Stimulated activated CD4-positive, alpha-beta T cell treated with anti-CD3 and anti-CD28 coated beads, Interleukin-4, amount 100 ng/mL, for 24 hours (primary cell): ENCODE results near the gene VWA7.

ENCODE experiments used
- DNase-seq: peaks from one replicate; pipeline ENCODE4 v3.0.0-alpha.2; 2020

Gene VWA7

GRCh38 chr6:31776485-31776988 lies 591 bp downstream of the VWA7 start:
- no peak for DNase-seq

DNA sequence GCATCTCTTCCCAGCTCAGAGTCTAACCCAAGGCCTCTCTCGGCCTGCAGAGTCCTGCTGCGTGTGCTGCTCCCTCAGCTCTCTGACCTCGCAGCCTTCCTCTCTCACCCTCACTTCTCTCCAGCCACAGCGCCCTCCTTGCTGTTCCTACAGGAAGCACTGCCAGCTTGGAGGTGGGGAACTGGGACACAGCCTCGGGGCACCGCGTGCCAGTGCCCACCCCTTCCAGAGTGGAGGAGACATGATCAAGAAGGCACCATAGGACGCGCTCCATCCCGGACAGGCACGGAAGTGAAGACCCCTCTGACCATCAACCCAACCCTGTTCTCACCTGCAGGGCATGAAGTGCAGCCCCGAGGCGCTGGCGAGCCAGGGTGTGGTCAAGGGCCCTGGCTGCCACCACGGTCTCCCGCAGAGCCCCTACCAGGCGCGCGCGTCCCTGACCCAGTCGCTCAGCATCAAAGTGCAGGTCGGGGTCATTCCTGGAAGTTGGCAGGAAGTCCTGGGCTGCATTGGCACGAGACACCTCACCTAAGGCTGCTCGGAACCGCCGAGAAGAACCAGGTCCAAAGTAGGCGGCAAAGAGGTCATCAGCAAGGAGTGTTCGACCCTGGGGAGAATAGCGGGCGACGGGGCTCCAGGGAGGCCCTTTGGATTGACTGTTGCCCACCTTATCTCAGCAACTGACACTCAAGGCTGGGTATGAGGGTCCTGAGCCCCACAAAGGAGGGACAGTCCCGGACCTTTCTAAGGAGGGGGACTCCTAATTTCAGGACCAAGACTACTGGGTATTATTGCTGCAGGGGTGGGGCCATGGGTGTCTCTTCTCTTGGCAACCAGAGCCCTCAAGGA lies 1.3 kb downstream of the VWA7 start:
- DNase-seq: no peak

DNA sequence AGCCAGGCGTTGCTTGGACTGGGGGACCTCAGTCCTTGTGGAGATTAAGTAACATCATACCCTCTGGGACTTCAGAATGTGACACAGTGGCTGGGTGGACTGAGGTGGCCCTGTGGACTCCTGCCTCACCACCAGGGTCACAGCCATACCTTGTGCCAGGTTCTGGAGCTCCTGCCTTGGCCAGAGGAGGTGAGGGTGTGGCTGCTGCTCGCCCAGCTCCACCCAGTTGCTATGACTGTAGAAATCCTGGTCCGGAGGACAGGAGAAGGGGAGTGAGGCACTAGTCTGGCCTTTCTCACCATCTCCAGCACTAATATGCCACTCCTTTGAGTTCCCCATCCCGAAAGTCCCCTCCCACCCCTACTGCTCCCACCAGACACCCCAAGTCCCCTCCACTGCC lies 1.9 kb downstream of the VWA7 start:
- DNase-seq: no peak

- peak; percentile 39 for DNase-seq
These were observed 5.2 kb downstream of the VWA7 start for GRCh38 chr6:31771992-31772358.

GRCh38 chr6:31770860-31771259 lies 6.3 kb downstream of the VWA7 start:
- DNase-seq: no peak

DNA sequence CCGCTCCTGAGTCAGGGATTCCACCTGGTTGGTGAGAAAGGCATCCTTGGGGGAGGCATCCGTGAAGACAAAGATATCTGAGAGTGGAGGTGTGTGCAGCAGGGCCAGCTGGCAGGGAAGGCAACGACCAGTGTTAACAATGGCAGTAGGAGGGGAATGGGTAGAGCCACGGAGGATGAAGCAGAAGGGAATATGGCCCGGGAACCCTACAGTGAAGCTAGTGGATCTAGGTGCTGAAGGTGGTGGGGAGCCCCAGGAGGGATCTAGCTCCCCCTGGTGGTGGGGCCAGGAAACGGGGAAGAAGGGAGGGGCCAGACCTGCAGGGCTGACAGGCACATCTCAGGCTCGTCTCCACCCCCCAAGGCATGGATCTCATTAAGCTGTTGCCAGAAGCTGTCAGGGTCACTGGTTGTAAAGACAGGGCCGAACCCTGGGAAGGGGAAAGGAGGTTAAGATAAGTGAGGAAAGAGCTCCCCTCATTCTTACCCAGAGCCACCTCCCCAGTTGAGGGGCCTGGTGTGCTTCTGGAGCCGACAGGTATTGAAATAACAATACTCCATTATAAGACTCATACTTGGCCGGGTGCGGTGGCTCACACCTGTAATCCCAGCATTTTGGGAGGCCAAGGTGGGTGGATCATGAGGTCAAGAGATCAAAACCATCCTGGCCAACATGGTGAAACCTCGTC lies 7.3 kb downstream of the VWA7 start:
- peak; percentile 84 for DNase-seq

DNA sequence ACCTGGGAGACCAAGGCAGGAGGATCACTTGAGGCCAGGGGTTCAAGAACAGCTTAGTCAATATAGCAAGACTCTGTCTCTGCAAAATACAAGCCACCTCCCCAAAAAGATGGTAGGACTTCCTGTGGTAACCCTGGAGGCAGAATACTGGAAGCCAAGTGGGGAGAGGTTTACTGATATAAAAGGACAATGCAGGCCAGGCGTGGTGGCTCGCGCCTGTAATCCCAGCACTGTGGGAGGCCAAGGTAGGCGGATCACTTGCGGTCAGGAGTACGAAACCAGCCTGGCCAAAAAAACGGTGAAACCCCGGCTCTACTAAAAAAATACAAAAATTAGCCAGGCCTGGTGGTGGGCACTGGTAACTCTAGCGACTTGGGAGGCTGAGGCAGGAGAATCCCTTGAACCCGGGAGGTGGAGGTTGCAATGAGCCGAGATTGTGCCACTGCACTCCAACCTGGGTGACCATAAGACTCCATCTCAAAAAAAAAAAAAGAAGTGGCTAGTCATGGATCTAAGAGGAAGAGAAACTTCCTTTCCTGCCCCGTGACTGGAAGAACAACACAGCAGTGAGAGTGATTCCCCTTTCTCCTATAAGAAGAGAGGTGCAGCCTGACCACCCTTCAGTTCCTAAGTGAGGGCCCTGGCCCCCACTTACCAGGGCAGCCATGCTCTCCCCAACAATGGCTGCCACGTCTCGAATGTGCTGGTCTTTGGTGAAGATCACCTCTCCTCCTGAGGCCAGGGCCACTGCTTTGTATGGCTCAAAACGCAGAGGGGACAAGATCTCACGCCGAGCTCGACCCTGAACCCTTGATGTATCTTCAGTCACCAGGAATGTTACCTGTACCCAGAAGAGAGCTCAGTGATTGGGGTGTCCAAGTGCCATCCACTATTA lies 8.5 kb downstream of the VWA7 start:
- DNase-seq: no peak

DNA sequence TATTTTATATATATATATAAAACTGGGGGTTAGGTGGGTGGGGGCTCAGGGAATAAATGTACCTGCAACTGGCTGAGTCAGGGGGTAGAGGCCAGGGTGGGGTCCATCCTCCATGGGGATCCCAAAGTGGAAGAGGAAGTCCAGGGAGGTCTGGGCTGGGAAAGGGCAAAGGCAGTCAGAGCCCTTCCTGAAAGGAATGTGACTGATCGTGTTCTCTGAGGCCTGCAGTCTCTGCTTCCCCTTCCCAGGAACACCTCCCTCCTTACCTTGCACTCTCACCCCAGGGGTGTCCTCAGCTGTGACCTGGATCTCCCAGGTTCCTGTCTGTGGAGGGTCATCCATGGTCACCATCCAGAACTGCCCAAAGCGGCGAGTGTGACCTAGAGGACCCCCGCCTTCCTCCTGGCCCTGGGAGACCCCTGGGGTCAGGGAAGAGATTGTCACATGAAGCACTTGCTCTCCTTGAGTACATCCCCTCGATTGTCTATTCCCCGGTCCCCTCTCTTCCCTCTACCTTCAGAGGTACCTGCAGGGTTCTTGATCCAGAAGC lies 10.0 kb downstream of the VWA7 start:
- DNase-seq: no peak

- DNase-seq: no peak
These were observed 11.0 kb downstream of the VWA7 start for GRCh38 chr6:31765910-31766794.

DNA sequence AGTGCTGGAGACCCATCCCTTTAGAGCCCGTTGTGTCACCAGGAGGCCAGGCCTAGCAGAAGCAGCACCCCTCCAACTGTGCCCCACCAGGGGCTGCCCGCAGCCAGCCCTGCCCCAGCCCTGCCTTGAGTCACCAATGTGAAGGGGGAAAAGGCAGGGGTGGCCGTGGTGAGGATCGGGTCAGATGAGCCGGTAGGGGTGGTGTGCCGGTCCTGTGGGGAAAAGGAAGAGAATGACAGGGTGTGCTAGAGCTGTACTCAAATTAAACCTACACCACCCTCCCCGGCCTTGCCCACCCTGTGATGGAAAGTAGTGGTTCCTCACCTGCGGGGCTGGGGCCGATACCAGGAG lies 11.6 kb downstream of the VWA7 start:
- no peak for DNase-seq

DNA sequence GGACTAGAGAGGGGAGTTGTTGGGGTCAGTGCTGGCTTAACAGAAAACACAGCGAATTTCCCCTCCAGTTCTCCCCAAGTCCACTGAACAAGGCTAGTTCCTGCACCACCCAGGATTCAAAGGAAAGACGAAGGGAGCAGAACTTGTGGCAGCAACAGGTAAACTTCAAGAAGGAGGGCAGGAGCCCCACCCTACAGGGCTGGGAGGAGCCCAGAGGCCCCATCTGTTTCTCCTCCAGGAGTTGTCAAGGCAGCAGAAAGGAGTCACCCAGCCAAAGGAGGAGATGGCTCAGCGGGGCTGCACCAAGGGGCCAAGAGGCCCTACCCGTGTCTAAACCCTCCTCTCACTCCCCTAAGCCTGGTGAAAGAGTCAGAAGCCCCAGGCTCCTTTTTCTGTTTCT lies 12.9 kb downstream of the VWA7 start:
- DNase-seq: no peak

- no peak for DNase-seq
These were observed 13.5 kb downstream of the VWA7 start for GRCh38 chr6:31763619-31763940.

GRCh38 chr6:31762878-31763618 lies 14.1 kb downstream of the VWA7 start:
- DNase-seq: no peak

DNA sequence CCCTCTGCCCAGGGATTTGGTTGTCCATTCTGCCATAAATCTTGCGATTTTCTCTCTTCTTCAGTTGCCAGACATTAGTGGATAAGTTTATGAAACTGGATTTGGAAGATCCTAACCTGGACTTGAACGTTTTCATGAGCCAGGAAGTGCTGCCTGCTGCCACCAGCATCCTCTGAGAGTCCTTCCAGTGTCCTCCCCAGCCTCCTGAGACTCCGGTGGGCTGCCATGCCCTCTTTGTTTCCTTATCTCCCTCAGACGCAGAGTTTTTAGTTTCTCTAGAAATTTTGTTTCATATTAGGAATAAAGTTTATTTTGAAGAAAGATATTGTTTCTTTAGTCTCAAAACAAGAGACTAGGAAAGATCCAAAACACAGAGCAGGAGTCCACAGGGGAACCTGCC lies 14.8 kb downstream of the VWA7 start, which contains the start of gene SAPCD1:
Gene SAPCD1 (plus strand): TSS at position 301 of the 400 bp plus-strand sequence. CDS start 399 bp downstream, outside the sequence.
- no peak for DNase-seq

- DNase-seq: no peak
These were observed 15.8 kb downstream of the VWA7 start for GRCh38 chr6:31761343-31761742.

DNA sequence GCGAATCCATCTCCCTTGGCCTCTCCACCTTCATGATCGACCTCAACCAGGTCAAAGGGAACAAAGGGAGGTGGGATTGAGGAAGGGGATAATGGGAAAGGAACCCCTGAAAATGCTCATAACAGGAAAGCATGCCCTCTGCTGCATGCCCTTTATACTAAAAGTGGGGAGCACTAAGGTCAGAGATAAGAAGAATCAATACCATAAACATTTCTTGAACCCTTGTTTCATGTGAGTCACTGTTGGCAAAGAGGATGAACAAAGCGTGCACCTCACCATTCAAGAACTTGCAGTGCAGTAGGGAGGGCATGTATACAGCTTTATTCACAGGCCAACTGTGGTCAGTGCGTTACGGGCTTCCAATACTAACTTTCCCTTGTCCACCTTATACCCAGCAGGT lies 16.3 kb downstream of the VWA7 start:
- DNase-seq: no peak

DNA sequence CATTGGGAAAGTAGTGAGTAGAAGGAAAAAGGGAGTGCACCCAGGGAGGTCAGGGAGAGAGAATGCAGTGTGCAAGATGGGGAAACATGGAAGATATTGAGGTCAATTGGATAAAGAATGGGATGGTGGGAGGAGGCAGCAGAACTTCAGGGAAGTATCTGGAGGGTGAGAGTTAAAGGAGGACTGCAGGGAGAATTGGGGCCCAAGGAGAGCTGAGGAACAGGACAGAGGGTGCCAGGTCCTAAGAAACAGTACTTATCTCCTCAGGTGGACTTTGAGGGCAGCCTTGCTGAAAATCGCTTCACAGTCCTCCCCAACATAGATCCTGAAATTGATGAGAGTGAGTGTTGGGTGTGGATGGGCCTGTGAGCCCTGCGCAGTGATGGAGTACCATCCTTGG lies 18.8 kb downstream of the VWA7 start:
- DNase-seq: no peak

DNA sequence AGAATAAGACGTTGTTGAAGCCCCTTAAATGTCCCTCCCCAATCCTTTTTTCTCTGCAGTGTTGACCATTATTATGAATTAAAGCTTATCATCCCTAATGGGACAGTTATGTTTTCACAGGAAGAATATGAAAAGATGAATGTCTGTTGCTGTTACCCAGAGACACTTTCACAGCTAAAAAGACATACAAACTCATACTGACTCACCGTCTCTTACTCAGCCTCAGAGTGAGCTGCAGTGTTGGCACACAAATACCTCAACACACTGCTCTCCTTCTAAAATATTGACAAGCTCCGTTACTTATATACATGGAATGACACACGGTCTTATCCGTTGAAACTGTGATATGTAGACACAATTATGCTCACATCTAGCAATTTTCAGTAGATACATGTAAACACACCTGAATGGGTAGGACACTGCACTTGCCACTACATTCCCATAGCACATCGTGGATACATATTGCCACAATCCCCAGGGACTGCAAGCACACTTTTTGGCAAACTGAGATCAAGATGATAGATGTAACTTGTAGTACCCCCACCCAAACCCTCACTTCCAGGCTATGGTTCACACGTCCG lies 24.3 kb downstream of the VWA7 start:
- DNase-seq: no peak

- DNase-seq: no peak
These were observed 26.6 kb downstream of the VWA7 start for GRCh38 chr6:31750411-31751022.

GRCh38 chr6:31749301-31750036 lies 27.7 kb downstream of the VWA7 start:
- no peak for DNase-seq
